ENCODE results near the gene BTF3L4.

DNA sequence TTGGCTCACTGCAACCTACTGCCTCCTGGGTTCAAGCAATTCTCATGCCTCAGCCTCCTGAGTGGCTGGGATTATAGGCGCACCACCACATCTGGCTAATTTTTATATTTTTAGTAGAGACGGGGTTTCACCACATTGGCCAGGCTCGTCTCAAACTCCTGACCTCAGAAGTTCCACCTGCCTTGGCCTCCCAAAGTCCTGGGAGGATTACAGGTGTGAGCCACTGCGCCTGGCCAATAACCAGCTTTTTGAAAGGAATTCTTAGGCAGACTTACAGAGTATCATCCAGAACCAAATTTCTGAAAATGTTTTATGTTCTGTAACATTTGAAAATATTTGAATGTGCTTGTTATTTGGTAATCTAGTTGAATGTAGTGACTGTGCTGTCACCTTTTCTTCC lies 14.6 kb downstream of the BTF3L4 start:
- TF ChIP-seq, protein P1, sequence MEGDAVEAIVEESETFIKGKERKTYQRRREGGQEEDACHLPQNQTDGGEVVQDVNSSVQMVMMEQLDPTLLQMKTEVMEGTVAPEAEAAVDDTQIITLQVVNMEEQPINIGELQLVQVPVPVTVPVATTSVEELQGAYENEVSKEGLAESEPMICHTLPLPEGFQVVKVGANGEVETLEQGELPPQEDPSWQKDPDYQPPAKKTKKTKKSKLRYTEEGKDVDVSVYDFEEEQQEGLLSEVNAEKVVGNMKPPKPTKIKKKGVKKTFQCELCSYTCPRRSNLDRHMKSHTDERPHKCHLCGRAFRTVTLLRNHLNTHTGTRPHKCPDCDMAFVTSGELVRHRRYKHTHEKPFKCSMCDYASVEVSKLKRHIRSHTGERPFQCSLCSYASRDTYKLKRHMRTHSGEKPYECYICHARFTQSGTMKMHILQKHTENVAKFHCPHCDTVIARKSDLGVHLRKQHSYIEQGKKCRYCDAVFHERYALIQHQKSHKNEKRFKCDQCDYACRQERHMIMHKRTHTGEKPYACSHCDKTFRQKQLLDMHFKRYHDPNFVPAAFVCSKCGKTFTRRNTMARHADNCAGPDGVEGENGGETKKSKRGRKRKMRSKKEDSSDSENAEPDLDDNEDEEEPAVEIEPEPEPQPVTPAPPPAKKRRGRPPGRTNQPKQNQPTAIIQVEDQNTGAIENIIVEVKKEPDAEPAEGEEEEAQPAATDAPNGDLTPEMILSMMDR (conservative IDR thresholded peaks at IDR 0.05): no peak
- TF ChIP-seq ZFX (IDR thresholded peaks at IDR 0.05): no peak
